Measurements from ENCODE around the gene GABRG3.

The GABRG3 gene

DNA sequence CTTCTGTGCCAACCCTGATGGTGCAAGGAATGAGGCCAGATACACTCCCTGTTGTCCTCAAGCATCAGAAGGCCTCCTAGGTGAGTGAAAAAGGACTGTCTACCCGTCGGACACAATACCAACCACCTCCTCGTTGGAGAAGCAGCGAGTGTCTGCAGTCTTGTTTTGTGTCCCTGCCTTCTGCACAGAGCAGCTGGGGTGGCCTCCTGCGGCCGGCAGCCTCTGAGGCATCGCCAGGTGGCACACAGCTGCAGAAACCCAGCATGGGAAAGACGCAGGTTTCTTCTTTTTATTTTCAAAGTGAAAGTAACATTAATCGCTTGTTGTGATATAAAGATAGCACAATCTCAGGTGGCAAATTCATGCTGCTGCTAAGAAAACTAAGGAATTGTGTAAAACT, 618.3 kb downstream of the GABRG3 start:
- no peaks in the 10 kb centered on the region for H3K9me3 Mint-ChIP-seq (ENCODE audit: low read depth)
- no peak overlapping the region for H3K27ac Mint-ChIP-seq
- H3K4me3 Mint-ChIP-seq, result no peak overlapping the region
- no peaks in the 10 kb centered on the region for H3K4me1 Mint-ChIP-seq (ENCODE audit: low read depth)
- H3K36me3 Mint-ChIP-seq, result no peaks in the 10 kb centered on the region
- H3K27me3 Mint-ChIP-seq, result no peaks in the 10 kb centered on the region

DNA sequence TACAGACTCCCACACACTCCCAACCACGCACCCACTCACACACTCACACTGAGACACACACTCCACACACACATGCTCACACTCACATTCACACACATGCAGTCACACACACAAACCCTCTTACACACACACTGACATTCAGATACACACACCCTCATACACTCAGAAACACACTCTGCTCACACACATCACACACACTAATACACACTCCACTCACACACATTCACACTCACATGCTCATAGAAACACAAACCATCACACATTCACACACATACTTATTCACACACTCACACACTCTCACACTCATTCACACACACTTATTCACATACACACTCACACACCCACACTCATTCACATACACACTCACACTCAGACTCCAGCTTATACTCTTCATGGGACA, 618.8 kb downstream of the GABRG3 start:
- H3K27me3 Mint-ChIP-seq, result no peaks in the 10 kb centered on the region
- no peaks in the 10 kb centered on the region for H3K4me1 Mint-ChIP-seq (ENCODE audit: low read depth)
- no peaks in the 10 kb centered on the region for H3K36me3 Mint-ChIP-seq
- no peak overlapping the region for H3K4me3 Mint-ChIP-seq
- H3K27ac Mint-ChIP-seq, result no peak overlapping the region
- H3K9me3 Mint-ChIP-seq (ENCODE audit: low read depth), result no peaks in the 10 kb centered on the region
